ENCODE measurements around the gene SERPING1.

Gene SERPING1

GRCh38 chr11:57656885-57657193 is 59.4 kb downstream of the SERPING1 start:
- no peak for DNase-seq

- peak; percentile 99 for DNase-seq
These were observed 59.9 kb downstream of the SERPING1 start, which contains the start of gene CLP1 for GRCh38 chr11:57657194-57658022. CLP1 (plus strand) TSS chr11:57657762; CDS start chr11:57659477, 1,715 bp downstream.

GRCh38 chr11:57658023-57658361 is 60.5 kb downstream of the SERPING1 start:
- DNase-seq: no peak

GRCh38 chr11:57659669-57660068 is 62.2 kb downstream of the SERPING1 start:
- DNase-seq: no peak

GRCh38 chr11:57662893-57663292 is 65.4 kb downstream of the SERPING1 start:
- DNase-seq: no peak

- DNase-seq: no peak
These were observed 66.5 kb downstream of the SERPING1 start for GRCh38 chr11:57663975-57664374.
